WTC11 (cell line): ENCODE measurements around the gene CNPY4. TPM values are rescaled to one million over a fixed set of nuclear protein-coding genes. Genes with fewer than 3 reads are reported as not detected.

Source experiments
- ATAC-seq: fragments of 200-7000 bp; cut with Tn5 transposase; 2 replicates; pipeline ENCODE4 v1.10.0; 2021; ENCODE audit warnings: mild to moderate bottlenecking, moderate library complexity
- CTCF ChIA-PET: fragments of 300-600 bp; sonication (Branson Sonifier 250); formaldehyde crosslinking; loops from one replicate; lab custom pipeline; 2021; ENCODE audit warnings: antibody characterized with exemption; lab: Charles Lee
- POLR2A ChIA-PET: fragments of 350-600 bp; sonication (Branson Sonifier 250); formaldehyde crosslinking; loops from one replicate; lab custom pipeline; 2021; ENCODE audit warnings: antibody characterized with exemption; lab: Charles Lee
- DNase-seq: peaks from one replicate; pipeline ENCODE4 v3.0.0; 2021; ENCODE audit warnings: low spot score
- H3K27ac Mint-ChIP-seq: 2 replicates; pipeline ENCODE4 v1.8.0; 2021; ENCODE audit warnings: mixed read lengths
- H3K27me3 Mint-ChIP-seq: 2 replicates; pipeline ENCODE4 v1.8.0; 2021; ENCODE audit warnings: low read depth, mild to moderate bottlenecking, moderate library complexity, mixed read lengths
- H3K36me3 Mint-ChIP-seq: 2 replicates; pipeline ENCODE4 v1.8.0; 2021; ENCODE audit warnings: mixed read lengths
- H3K4me1 Mint-ChIP-seq: 2 replicates; pipeline ENCODE4 v1.8.0; 2022; ENCODE audit warnings: mixed read lengths
- H3K4me3 Mint-ChIP-seq: 2 replicates; pipeline ENCODE4 v1.8.0; 2021; ENCODE audit warnings: mild to moderate bottlenecking, moderate library complexity, mixed read lengths
- H3K9me3 Mint-ChIP-seq: 2 replicates; pipeline ENCODE4 v1.8.0; 2021; ENCODE audit warnings: mixed read lengths
- CBFB ChIP-seq: sonication (generic); formaldehyde crosslinking; IDR thresholded peaks from 2 replicates; pipeline ENCODE4 v1.8.1; 2022; ENCODE audit warnings: mild to moderate bottlenecking, low read depth, missing genetic modification reagents
- GABPB1 ChIP-seq: sonication (generic); formaldehyde crosslinking; IDR thresholded peaks from 2 replicates; pipeline ENCODE4 v1.8.1; 2023; ENCODE audit warnings: mild to moderate bottlenecking, missing genetic modification reagents
- KAT7 ChIP-seq: sonication (generic); formaldehyde crosslinking; IDR thresholded peaks from 2 replicates; pipeline ENCODE4 v1.8.1; 2023; ENCODE audit warnings: missing genetic modification reagents, mild to moderate bottlenecking, borderline replicate concordance
- MXD4 ChIP-seq: fragments of 250-450 bp; sonication (Bioruptor Pico); IDR thresholded peaks from 2 replicates; pipeline ENCODE4 v1.8.0; 2021; ENCODE audit warnings: mild to moderate bottlenecking, moderate library complexity, borderline replicate concordance
- MYBL2 ChIP-seq: sonication (generic); formaldehyde crosslinking; IDR thresholded peaks from 2 replicates; pipeline ENCODE4 v1.8.1; 2023; ENCODE audit warnings: mild to moderate bottlenecking, moderate library complexity, missing genetic modification reagents
- NFYB ChIP-seq: sonication (generic); formaldehyde crosslinking; conservative IDR thresholded peaks from 2 replicates; pipeline ENCODE4 v1.8.0; 2022; ENCODE audit warnings: low read depth, missing genetic modification reagents
- NR2C2 ChIP-seq: sonication (generic); formaldehyde crosslinking; IDR thresholded peaks from 2 replicates; pipeline ENCODE4 v1.8.0; 2022; ENCODE audit warnings: mild to moderate bottlenecking, missing genetic modification reagents
- ZNF219 ChIP-seq: sonication (generic); formaldehyde crosslinking; IDR thresholded peaks from 2 replicates; pipeline ENCODE4 v1.8.0; 2023; ENCODE audit warnings: missing genetic modification reagents, mild to moderate bottlenecking, borderline replicate concordance
- ZNF232 ChIP-seq: sonication (generic); formaldehyde crosslinking; IDR thresholded peaks from 2 replicates; pipeline ENCODE4 v1.8.0; 2022; ENCODE audit warnings: mild to moderate bottlenecking, missing genetic modification reagents
- ZNF423 ChIP-seq: fragments of 250-450 bp; sonication (Bioruptor Pico); IDR thresholded peaks from 2 replicates; pipeline ENCODE4 v2.1.2; 2022; ENCODE audit warnings: mild to moderate bottlenecking, moderate library complexity
- total RNA-seq: library from RNA; stranded (reverse); gene quantifications from 3 replicates; pipeline ENCODE4 v1.2.3, GENCODE V29; 2021
- TF ChIP-seq, protein P1 (sequence below): sonication (generic); formaldehyde crosslinking; IDR thresholded peaks from 2 replicates; pipeline ENCODE4 v1.8.1; 2023; ENCODE audit warnings: mild to moderate bottlenecking, missing genetic modification reagents, moderate library complexity
- TF ChIP-seq, protein P2 (sequence below): sonication (generic); formaldehyde crosslinking; IDR thresholded peaks from 2 replicates; pipeline ENCODE4 v1.8.1; 2023; ENCODE audit warnings: mild to moderate bottlenecking, missing genetic modification reagents
- TF ChIP-seq, protein P3 (sequence below): sonication (generic); formaldehyde crosslinking; IDR thresholded peaks from 2 replicates; pipeline ENCODE4 v1.8.0; 2023; ENCODE audit warnings: missing genetic modification reagents, mild to moderate bottlenecking, borderline replicate concordance
- TF ChIP-seq, protein P4 (sequence below): fragments of 250-450 bp; sonication (Bioruptor Pico); IDR thresholded peaks from 2 replicates; pipeline ENCODE4 v1.9.0; 2021; ENCODE audit warnings: mild to moderate bottlenecking, borderline replicate concordance
- TF ChIP-seq, protein P5 (sequence below): sonication (generic); formaldehyde crosslinking; IDR thresholded peaks from 2 replicates; pipeline ENCODE4 v1.8.1; 2023; ENCODE audit warnings: mild to moderate bottlenecking, moderate library complexity, missing genetic modification reagents

Gene CNPY4
- total RNA-seq, 1 experiment from 2014 or later: 15.1 TPM

DNA sequence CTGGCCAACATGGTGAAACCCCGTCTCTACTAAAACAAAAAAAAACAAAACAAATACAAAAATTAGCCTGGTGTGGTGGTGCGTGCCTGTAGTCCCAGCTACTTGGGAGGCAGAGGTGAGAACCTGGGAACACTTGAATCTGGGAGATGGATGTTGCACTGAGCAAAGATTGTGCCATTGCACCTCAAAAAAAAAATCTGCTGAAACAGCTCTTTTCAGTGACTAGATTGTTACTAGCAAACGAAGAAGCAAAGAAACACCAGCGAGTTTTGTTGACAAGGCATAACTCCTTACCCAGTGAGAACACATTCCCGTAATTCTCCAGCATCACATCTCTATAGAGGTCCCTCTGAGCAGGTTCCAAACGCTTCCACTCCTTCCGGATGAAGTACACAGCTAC, 44.6 kb upstream of the CNPY4 start (continued):
- TF ChIP-seq ZNF423 (CRISPR knock-in tag): no peak
- TF ChIP-seq, protein P1, sequence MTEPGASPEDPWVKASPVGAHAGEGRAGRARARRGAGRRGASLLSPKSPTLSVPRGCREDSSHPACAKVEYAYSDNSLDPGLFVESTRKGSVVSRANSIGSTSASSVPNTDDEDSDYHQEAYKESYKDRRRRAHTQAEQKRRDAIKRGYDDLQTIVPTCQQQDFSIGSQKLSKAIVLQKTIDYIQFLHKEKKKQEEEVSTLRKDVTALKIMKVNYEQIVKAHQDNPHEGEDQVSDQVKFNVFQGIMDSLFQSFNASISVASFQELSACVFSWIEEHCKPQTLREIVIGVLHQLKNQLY (CRISPR knock-in tag): no peak
- no peak for TF ChIP-seq CBFB (CRISPR knock-in tag)
- no peak for TF ChIP-seq ZNF219 (CRISPR knock-in tag)
- no peak for TF ChIP-seq ZNF232 (CRISPR knock-in tag)

DNA sequence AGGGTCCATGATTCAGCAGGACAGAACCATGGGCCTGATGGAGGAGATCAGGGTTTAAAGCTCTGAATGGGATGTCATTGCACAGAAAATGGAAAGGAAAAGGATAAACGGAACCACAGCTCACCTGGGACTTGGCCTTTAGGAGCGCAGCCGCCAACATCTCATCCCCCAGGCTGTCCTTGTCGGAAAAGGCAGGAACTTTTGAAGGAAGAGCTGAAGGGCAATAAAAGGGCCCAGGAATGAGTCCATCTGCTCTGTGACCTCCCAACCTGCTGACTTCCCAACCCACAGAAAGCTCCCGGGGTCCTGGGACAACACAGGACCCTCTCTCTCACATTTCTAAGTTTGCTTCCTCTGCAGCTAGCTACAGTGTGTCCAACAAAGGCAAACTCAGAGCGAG, 44.0 kb upstream of the CNPY4 start:
- ChIA-PET POLR2A (no interaction called here), CTCF (interaction anchor here (1.1 kb wide), 1 partner anchor 85 kb away, joined by 3 read pairs; no protein-coding TSS in a partner anchor)
- Mint-ChIP-seq H3K36me3 (peaks cover 93% of the 10 kb centered on the region), H3K27ac (no peak overlapping the region), H3K9me3 (peaks cover 48% of the 10 kb centered on the region), H3K4me1 (peaks cover 8% of the 10 kb centered on the region), H3K27me3 (peaks cover 13% of the 10 kb centered on the region), H3K4me3 (no peak overlapping the region)
- DNase-seq (no peak), ATAC-seq (no peak)
- TF ChIP-seq, protein P2, sequence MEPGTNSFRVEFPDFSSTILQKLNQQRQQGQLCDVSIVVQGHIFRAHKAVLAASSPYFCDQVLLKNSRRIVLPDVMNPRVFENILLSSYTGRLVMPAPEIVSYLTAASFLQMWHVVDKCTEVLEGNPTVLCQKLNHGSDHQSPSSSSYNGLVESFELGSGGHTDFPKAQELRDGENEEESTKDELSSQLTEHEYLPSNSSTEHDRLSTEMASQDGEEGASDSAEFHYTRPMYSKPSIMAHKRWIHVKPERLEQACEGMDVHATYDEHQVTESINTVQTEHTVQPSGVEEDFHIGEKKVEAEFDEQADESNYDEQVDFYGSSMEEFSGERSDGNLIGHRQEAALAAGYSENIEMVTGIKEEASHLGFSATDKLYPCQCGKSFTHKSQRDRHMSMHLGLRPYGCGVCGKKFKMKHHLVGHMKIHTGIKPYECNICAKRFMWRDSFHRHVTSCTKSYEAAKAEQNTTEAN (CRISPR knock-in tag): no peak
- TF ChIP-seq, protein P3, sequence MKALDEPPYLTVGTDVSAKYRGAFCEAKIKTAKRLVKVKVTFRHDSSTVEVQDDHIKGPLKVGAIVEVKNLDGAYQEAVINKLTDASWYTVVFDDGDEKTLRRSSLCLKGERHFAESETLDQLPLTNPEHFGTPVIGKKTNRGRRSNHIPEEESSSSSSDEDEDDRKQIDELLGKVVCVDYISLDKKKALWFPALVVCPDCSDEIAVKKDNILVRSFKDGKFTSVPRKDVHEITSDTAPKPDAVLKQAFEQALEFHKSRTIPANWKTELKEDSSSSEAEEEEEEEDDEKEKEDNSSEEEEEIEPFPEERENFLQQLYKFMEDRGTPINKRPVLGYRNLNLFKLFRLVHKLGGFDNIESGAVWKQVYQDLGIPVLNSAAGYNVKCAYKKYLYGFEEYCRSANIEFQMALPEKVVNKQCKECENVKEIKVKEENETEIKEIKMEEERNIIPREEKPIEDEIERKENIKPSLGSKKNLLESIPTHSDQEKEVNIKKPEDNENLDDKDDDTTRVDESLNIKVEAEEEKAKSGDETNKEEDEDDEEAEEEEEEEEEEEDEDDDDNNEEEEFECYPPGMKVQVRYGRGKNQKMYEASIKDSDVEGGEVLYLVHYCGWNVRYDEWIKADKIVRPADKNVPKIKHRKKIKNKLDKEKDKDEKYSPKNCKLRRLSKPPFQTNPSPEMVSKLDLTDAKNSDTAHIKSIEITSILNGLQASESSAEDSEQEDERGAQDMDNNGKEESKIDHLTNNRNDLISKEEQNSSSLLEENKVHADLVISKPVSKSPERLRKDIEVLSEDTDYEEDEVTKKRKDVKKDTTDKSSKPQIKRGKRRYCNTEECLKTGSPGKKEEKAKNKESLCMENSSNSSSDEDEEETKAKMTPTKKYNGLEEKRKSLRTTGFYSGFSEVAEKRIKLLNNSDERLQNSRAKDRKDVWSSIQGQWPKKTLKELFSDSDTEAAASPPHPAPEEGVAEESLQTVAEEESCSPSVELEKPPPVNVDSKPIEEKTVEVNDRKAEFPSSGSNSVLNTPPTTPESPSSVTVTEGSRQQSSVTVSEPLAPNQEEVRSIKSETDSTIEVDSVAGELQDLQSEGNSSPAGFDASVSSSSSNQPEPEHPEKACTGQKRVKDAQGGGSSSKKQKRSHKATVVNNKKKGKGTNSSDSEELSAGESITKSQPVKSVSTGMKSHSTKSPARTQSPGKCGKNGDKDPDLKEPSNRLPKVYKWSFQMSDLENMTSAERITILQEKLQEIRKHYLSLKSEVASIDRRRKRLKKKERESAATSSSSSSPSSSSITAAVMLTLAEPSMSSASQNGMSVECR (CRISPR knock-in tag): no peak
- TF ChIP-seq GABPB1 (CRISPR knock-in tag): no peak
- no peak for TF ChIP-seq NR2C2 (CRISPR knock-in tag)
- TF ChIP-seq MXD4 (CRISPR knock-in tag): no peak
- TF ChIP-seq, protein P4, sequence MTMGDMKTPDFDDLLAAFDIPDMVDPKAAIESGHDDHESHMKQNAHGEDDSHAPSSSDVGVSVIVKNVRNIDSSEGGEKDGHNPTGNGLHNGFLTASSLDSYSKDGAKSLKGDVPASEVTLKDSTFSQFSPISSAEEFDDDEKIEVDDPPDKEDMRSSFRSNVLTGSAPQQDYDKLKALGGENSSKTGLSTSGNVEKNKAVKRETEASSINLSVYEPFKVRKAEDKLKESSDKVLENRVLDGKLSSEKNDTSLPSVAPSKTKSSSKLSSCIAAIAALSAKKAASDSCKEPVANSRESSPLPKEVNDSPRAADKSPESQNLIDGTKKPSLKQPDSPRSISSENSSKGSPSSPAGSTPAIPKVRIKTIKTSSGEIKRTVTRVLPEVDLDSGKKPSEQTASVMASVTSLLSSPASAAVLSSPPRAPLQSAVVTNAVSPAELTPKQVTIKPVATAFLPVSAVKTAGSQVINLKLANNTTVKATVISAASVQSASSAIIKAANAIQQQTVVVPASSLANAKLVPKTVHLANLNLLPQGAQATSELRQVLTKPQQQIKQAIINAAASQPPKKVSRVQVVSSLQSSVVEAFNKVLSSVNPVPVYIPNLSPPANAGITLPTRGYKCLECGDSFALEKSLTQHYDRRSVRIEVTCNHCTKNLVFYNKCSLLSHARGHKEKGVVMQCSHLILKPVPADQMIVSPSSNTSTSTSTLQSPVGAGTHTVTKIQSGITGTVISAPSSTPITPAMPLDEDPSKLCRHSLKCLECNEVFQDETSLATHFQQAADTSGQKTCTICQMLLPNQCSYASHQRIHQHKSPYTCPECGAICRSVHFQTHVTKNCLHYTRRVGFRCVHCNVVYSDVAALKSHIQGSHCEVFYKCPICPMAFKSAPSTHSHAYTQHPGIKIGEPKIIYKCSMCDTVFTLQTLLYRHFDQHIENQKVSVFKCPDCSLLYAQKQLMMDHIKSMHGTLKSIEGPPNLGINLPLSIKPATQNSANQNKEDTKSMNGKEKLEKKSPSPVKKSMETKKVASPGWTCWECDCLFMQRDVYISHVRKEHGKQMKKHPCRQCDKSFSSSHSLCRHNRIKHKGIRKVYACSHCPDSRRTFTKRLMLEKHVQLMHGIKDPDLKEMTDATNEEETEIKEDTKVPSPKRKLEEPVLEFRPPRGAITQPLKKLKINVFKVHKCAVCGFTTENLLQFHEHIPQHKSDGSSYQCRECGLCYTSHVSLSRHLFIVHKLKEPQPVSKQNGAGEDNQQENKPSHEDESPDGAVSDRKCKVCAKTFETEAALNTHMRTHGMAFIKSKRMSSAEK (CRISPR knock-in tag): no peak
- TF ChIP-seq NFYB (CRISPR knock-in tag): no peak
- TF ChIP-seq CBFB (CRISPR knock-in tag): no peak
- TF ChIP-seq, protein P5, sequence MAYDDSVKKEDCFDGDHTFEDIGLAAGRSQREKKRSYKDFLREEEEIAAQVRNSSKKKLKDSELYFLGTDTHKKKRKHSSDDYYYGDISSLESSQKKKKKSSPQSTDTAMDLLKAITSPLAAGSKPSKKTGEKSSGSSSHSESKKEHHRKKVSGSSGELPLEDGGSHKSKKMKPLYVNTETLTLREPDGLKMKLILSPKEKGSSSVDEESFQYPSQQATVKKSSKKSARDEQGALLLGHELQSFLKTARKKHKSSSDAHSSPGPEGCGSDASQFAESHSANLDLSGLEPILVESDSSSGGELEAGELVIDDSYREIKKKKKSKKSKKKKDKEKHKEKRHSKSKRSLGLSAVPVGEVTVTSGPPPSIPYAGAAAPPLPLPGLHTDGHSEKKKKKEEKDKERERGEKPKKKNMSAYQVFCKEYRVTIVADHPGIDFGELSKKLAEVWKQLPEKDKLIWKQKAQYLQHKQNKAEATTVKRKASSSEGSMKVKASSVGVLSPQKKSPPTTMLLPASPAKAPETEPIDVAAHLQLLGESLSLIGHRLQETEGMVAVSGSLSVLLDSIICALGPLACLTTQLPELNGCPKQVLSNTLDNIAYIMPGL: no peak
- no peak for TF ChIP-seq MYBL2 (CRISPR knock-in tag)
- no peak for TF ChIP-seq KAT7 (CRISPR knock-in tag)
